Measurements from ENCODE around the gene LSM7. TPM values are rescaled to one million over a fixed set of nuclear protein-coding genes. Genes with fewer than 3 reads are reported as not detected.

The LSM7 gene
- polyA plus RNA-seq, 5 donors = 89.7 to 151 (median 99.2) TPM

DNA sequence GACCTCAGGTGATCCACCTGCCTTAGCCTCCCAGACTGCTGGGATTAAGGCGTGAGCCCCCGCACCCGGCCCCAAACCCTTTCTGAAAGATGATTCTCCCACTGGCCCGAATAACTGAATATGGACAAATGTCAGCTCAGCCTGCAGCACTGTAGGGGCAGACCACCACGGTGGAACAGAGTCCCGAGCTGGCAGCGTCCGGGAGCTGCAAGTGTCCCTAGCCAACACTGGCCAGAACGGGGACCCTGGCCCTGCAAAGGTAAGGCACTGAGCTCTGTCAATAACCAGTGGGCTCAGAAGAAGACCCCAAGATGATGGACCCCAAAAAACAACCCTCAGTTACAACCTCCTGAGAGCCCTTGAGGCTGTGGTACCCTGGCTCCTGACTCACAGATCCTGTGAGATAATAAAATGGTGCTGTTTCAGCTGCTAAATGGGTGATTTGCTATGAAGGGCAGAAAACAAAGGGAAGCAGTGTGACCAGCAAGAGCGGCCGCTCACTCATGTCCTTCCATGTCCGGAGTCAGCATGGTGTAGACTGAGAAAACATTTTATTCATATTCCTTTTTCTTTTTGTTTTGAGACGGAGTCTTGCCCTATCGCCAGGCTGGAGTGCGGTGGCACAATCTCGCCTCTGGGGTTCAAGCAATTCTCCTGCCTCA is 1.6 kb downstream of the LSM7 start:
- DNase-seq = no peak

DNA sequence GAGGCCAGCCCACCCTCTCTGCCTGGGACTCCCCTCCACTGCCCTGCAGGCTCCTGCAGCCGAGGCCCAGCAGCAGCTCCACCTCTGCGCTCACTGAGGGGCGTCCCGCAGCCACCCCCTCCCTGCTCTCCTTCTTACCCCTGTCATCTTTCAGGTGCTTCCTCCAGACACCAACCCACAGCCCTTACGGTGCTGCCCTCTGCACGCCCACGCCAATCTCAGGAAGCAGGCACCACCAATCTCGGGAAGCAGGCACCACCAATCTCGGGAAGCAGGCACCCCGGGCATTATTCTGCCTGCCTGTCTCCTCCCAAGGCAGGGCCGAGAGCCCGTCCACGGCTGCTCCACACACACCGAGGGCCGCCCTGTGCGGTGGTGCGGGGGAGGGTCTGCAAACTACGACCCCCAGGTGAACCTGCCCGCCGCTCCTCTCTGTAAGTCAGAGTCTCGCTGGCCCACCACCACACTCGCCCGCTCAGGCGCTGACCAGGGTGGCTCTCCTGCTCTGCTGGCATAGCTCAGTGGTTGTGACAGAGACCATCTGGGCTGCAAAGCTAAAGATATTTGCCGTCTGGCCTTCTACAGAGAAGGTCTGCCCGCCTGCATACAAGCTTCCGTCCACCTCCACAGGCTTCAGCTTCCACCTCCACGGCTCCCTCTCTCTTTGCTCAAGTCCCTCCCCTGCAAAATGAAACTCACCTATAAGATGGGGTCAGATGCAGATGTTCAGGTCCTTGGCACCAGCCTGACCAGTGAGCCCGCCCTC is 2.9 kb downstream of the LSM7 start:
- DNase-seq = no peak

DNA sequence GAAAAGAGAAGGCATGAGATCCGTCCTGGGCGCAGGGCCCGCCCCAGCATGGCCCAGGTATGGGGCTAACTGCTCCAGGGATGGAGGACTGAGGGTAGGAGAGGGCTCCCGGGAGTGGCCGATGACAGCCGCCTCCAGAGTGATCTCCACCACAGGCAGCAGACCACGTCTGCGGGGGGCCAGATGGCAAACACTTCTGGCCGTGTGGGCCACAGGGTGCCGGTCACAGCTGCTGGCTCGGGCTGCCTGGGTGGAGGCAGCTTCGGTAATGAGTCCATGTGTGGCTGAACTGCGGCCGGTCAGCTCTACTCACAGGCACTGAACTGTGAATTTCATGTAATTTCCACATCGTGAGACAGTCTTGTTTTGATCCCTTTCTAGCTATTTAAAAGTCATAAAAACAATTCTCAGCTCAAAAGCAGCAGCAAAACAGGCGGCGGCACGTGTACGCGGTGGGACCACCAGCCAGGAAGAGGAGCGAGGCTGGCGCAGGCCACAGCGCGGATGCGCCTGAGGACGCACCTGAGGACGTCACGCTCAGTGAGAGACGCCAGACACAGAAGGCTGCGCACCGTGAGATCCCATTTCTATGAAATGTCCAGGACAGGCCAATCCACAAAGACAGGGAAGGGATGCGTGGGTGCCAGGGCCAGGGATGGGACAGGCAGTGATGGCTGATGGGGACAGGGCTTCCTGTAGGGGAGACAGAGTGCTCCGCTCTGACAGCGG is 4.0 kb downstream of the LSM7 start:
- DNase-seq = no peak

DNA sequence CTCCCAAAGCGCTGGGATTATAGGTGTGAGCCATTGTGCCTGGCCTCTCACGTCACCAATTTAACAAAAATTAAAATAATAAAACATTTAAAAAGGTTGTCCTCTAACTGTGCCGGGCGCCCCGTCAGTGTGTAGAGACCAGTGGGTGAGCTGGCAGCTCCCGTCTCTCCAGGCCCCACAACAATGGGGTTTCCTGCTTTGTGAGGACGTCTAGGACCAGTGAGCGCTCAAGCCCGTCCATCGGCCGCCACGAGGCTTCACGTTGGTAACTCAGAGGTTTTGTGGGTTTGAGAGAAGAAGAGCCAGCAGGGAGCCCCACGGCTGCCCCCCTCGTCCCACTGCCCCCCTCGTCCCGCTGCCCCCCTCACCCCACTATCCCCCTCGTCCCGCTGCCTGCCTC is 4.7 kb downstream of the LSM7 start:
- no peak for DNase-seq

DNA sequence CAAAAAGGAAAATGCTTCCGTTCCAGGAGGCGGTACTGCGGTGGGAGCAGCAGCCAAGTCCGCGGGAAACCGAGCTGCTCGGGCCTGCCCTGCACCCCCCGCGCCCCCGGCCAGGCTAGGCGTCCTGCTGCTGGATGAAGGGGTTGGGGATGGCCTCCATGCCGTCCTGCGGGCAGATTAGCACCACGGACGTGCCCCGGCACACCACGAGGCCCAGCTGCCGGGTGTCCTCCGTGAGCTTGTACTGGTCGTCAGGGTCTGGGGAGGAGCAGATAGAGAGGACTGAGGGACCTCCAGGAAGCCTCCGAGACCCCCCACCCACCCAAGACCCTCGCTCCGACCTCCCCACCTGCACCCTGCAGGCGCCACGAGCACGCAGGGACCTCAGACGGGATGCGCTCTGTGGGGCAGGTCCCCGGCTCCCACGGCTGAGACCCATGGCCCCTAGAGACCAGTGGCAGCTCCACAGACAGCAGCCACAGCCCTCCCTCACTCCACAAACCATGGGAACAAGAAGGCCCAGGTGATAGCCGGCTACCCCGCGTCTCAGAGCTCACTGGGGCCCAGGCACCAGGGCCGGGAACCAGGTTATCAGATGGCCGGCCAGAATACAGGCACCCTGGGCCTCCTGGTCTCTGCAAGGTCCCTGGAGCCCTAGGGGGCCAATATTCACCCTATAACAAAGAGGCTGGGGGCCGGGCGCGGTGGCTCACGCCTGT is 6.7 kb downstream of the LSM7 start:
- DNase-seq = no peak

DNA sequence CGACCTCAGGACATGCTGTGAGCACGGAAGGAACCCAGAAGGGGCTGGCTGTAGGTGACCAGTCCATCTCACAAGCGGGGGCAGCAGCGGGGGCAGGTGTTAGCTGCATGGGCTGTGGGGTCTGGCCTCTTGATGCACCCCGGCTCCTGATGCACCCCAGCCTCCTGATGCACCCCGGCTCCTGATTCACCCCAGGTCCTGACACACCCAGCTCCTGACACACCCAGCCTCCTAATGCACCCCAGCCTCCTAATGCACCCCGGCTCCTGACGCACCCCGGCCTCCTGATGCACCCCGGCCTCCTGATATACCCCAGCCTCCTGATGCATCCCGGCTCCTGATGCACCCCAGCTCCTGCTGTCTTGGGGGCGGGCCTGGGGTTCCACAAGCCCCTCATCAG is 7.4 kb downstream of the LSM7 start:
- no peak for DNase-seq

DNA sequence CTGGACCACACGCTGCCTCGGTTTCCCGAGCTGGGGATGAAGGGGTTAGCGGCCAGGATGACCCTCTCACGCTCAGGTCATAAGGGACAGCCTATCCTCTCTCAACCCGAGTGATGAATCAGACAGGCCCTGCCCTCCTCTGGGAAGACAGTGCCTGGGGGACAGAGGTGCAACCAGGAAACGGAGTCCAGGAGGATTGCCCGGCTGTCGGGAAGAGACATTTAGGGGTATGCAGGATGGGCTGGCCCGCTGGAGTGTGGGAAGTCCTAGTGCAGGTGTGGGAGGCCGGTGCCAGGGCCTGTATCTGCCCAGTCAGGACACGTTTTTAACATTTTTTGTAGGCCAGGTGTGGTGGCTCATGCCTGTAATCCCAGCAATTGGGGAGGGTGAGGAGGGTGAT is 8.3 kb downstream of the LSM7 start:
- DNase-seq = no peak

DNA sequence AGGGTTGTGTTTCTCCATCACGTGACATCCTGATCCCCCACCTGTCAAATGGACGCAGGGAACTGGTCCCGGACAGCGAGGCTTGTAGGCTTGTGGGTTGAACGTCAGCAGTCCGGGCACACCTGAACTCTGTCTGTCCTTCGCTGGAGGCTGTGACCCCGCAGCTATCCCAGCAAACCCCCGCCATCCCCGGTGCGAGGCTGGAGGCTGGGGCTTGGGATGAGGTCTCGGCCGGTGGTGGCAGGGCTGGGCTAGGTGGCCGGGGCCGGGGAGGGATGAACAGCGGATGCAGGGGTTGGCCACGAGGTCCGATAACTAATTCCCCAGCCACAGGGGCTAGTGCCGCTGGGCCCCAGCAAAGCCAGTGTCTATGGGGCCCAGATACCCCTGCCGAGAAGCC is 8.8 kb downstream of the LSM7 start:
- no peak for DNase-seq

DNA sequence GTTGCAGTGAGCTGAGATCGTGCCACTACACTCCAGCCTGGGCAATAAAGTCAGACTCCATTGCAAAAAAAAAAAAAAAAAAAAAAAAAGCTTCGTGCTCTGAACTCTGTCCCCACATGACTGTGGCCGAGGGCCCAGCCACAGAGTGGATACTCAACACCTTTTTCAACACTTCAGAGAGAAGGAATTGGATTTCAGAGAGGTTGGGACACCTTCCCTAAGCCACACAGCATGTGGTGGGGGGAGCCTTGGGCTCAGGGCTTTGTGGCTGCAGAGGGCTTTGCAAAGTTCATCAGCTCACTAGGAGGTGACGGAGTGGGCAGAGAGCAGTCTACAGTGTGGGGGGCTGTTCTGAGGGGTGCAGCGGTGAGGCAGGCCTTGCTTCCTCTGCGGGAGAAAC is 9.5 kb downstream of the LSM7 start:
- DNase-seq = no peak

DNA sequence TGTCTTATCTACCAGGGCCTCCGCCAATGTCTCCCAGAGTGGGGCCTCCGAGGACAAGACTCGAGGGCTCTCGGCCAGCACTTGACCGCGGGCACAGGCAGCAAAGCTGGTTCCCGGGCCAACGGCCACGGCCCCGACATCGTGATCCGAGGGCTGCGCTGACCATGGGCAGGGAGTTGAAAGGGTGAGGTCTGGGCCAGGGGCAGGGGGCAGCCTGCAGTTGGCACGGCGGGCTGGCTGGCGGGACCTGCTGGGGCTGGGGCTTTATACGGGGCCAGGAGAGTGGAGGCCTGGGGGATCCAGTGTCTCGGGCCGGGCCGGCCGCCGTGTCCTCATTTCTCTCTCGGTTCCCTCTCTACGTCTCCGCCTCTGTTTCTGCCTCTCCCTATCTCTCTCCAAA is 10.6 kb downstream of the LSM7 start:
- DNase-seq = no peak

DNA sequence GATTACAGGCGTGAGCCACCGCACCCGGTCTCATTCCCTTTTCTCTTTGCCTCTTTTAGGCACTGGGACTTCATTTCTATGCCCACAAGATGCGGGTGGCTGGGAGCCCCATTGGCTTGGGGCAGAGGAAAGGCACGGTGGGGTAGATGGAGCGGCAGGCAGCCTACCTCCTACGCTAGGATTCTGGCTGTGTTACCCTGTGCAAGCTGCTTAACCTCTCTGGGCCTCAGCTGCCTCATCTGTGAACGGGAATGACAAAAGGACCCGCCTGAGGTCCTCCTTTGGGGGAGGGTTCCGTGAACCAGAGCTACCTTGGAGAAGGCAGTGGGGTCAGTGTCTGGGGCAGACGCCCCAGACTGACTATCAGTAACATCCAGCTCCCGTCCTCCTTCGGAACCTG is 11.1 kb downstream of the LSM7 start:
- DNase-seq = no peak

DNA sequence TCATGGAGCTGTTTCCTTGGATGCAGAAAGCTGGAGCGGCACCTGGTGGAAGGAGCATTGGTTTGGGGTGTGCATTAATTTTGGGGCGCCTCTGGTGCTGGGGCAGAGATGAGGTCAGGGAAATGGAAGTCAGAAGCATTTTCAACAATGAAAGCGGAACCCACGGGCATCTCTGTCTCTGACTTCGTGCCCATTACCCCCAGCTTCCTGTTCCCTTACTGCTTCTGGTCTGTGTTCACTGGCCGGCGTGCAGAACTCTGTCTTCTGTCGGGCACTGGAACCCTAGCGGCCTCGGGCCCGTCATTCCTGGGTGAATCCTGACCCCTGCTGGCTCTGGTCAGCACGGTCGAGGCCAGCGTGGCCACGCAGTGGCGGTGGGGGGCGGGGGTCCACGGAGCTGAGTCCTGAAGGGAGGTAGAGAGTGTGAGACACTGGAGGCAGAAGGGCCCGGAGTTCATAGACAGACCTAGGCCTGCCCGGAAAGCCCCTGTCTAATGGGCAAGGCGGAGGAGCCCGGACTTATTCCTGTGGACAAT is 12.5 kb downstream of the LSM7 start:
- no peak for DNase-seq

DNA sequence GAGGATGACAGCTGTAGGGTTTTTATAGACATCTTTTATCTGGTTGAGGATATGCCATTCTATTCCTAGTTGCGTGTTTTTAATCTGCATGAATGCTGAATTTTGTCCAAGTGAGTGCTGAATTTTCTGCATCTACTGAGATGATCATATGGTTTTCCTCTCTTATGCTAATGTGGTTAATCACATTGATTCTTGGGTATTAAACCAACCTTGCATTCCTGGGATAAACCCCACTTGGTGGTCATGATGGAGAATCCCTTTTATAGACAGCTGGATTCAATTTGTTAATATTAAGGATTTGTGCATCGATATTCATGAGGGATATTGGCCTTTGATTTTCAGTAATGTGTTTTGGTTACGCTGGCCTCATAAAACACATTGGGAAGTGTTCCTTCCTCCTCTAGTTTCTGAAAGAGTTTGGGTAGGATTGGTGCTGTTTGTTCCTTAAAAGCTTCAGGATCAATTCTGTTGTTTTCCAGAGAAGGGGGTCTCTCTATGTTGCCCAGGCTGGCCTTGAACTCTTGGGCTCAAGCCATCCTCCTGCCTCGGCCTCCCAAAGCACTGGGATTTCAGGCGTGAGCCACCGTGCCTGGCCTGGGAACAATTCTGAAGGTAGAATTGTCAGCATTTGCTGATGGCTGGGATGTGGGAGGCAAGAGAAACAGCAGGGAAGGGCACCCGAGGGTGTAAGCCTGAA is 13.1 kb downstream of the LSM7 start:
- DNase-seq = no peak

DNA sequence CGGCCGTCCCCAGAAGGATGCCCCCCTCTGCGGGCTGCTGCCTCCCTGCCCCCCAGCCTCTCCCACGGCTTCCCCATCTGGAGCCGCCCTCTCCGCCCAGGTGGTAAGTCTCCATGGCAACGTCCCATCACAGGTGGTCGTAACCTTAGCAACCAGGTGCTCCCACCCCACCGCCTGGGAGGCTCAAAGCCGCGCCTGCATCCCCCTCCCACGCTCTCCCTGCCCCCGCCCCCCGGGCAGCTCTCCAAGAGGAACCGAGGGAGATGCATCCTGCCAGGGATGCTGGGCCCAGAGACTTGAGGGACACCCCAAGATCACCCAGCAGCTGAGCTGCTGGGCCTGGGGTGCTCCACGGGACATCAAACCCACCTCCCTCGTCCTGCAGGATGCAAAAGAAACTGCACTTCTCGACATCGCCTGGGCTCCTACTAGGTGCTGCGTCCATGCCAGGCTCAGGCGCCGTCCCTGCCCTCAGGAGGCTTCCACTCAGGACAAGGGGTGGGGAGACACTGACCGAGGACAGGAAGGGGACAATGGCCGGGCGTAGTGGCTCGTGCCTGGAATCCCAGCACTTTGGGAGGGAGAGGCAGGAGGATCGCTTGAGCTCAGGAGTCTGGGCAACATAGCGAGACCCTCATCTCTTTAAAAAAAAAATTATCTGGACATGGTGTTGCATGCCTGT is 15.4 kb downstream of the LSM7 start:
- DNase-seq = no peak

DNA sequence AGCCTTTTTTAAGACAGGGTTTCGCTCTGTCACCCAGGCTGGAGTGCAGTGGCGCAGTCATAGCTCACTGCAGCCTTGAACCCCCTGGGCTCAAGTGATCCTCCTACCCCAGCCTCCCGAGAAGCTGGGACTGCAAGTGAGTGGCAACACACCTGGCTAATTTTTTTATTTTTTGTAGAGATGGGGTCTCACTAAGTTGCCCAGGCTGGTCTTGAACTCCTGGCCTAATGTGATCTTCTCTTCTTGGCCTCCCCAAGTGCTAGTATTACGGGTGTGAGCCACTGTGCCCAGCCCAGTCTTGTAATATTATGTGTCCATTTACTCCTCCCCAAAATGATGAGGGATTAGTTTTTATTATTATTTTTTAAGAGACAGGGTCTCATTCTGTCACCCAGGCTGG is 17.3 kb downstream of the LSM7 start:
- DNase-seq = no peak

DNA sequence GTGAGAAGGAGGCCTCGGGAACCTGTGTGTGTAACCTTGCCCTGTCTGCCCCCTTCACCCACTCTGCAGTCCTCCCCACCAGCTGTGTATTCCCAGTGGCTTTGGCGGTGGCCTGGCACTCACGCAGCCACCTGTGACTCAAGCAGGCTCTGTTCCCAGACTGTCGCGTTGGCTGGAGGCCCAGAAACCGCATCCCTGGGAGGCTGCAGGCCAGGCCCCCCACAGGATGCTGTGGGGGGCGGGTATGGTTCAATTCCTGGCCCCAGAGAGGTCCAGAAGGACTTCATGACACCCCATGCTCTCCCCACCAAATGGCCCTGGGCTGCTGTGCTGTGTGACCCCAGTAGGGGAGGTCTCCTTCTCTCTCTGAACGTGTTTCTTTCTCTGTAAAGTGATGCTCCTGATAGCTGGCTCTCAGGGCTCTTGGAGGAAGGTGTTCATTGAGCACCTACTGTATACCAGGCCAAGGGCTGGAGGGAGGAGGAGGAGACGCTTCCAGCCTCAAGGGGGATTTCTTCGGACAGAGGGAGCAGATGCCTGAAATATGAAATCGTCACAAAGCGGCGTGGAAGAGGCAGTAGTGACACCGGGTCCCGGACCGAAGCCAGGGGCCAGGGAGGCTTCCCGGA is 18.5 kb downstream of the LSM7 start:
- no peak for DNase-seq

DNA sequence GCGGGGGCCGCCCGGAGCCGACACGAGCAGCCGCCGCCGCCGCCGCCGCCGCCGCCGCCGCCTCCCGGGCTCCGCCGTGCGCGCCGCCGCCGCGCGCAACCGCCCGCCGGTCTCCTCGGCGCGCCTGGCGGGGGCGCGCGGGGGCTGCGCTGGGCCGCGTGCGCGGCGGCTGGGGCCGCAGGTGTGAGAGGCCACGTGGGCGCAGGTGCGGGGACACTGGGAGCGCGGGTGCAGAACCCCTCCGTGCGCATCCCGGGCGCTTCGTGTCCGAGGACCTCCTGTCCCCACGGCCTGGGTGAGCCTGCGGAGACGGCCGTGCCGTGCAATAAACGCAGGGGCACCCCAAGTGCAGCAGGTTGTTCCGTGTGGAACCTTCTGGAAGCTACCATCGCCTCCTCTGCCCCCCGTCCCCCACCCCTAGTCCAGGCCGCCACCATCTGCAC is 20.3 kb downstream of the LSM7 start, which contains the start of gene LINGO3:
Gene LINGO3 (minus strand): TSS at position 41 of the 443 bp plus-strand sequence. CDS start 16,378 bp downstream, outside the sequence.
- no peak for DNase-seq

DNA sequence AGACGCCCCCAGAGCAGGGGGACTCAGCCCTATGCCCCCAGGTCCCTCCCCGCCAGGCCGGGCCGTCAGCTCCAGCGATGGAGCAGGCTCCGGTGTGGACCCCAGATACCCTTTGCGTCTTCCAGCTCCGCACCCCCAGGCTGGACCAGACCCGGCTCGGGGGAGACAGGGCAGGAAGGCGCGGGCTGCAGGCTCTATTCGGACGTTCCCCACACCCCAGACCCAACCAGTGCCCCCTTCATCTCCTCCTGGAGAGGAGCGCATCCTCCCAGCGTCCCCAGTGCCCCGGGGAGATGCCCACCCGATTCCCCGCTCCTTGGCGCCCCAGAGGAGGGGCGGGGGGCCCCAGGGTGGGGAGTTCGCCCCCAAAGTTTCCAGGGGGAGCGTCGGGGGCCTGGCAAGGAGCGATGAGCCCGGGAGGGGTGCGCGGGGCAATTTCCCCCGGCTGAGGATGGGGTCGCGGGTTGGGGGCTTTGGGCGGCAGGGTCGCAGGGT is 20.8 kb downstream of the LSM7 start:
- DNase-seq = no peak

DNA sequence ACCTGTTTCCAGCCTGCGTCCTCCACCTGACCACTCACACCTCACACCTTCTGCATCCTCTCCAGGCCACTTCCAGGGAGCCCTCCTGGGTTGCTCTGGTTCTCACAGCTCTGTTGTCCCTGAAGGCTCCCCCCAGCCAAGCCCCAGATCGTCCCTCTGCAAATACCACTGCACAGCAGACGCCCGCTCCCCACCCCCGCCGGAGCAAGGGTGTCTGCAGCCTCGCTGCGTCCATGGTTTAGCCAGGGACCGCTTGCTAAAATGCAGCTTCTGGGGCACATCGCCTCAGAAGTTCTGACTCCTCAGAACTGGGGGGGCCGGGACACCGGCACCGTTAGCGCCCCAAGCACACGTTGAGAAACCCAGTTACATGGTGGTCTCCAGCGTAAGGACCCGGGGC is 21.4 kb downstream of the LSM7 start:
- no peak for DNase-seq

DNA sequence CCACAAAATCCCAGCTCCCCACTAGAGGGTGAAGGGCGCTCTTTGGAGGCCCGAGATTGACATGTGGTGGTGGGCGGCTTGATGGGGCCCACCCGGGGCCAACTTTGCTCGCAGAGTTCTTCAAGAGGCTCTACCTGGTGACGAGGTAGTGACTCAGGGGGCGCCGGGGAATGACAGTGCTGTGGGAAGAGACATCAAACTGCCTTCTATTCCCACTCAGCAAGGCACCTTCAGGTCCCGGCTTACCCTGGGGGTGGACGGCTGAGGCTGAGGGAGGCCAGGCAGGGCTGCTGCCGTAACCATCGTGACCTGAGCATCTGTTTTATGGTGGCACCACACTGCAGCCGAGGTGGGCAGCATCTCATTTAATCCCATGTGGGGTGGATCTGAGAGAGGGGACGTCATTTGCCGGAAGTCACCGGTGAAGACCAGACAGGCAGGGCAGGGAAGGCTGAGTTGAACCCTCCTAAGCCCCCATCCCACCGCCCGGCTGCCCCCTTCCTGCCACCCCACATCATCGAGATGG is 22.0 kb downstream of the LSM7 start:
- DNase-seq = no peak

Data from right lung (tissue), 5 donors.